Measurements from ENCODE around the gene IMP3.
"Not testable (repeated sequence)": the region's sequence is repeated elsewhere in the genome, so short reads cannot be mapped to it uniquely, and the experiment has no call there.

Gene IMP3

GRCh38 chr15:75687486-75688277 lies 47.7 kb upstream of the IMP3 start:
- Histone ChIP-seq H3K4me2 (ENCODE audit: insufficient read depth, low read length) (no peak overlapping the region), H3K4me3 (ENCODE audit: low read depth in 1 of 2, low read length in 2 of 2) (no peak overlapping the region), H3K36me3 (ENCODE audit: insufficient read depth, low read length) (no peaks in the 10 kb centered on the region), H2AFZ (ENCODE audit: low read depth, low read length) (no peak overlapping the region), H3K27ac (ENCODE audit: low read length) (no peak overlapping the region), H3K4me1 (ENCODE audit: insufficient read depth, low read length) (peaks cover 3% of the 10 kb centered on the region; the same call in 1 of the 2 replicates), H3K79me2 (ENCODE audit: insufficient read depth, low read length) (no peaks in the 10 kb centered on the region), H4K20me1 (ENCODE audit: insufficient read depth, low read length) (no peaks in the 10 kb centered on the region), H3K27me3 (ENCODE audit: insufficient read depth, low read length, poor library complexity) (no peaks in the 10 kb centered on the region), H3K9ac (ENCODE audit: low read depth, low read length) (no peak overlapping the region), H3K9me3 (ENCODE audit: insufficient read depth, low read length, severe bottlenecking) (no peaks in the 10 kb centered on the region)
- DNase-seq (no peak), ATAC-seq (ENCODE audit: insufficient read depth, low read depth) (no peak)
- TF ChIP-seq EZH2 (IDR thresholded peaks at IDR 0.05; ENCODE audit: borderline replicate concordance, low read depth, low read length, severe bottlenecking) = no peak
- TF ChIP-seq, protein P1, sequence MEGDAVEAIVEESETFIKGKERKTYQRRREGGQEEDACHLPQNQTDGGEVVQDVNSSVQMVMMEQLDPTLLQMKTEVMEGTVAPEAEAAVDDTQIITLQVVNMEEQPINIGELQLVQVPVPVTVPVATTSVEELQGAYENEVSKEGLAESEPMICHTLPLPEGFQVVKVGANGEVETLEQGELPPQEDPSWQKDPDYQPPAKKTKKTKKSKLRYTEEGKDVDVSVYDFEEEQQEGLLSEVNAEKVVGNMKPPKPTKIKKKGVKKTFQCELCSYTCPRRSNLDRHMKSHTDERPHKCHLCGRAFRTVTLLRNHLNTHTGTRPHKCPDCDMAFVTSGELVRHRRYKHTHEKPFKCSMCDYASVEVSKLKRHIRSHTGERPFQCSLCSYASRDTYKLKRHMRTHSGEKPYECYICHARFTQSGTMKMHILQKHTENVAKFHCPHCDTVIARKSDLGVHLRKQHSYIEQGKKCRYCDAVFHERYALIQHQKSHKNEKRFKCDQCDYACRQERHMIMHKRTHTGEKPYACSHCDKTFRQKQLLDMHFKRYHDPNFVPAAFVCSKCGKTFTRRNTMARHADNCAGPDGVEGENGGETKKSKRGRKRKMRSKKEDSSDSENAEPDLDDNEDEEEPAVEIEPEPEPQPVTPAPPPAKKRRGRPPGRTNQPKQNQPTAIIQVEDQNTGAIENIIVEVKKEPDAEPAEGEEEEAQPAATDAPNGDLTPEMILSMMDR (IDR thresholded peaks at IDR 0.05; ENCODE audit: borderline replicate concordance, extremely low read depth, low read length, poor library complexity, severe bottlenecking) = no peak

- DNase-seq (peak; percentile 79), ATAC-seq (ENCODE audit: insufficient read depth, low read depth) (peak; percentile 83)
- not testable (repeated sequence) for H4K20me1 ChIP-seq (ENCODE audit: insufficient read depth, low read length); H3K9ac ChIP-seq (ENCODE audit: low read depth, low read length); H3K79me2 ChIP-seq (ENCODE audit: insufficient read depth, low read length); H3K4me2 ChIP-seq (ENCODE audit: insufficient read depth, low read length); H2AFZ ChIP-seq (ENCODE audit: low read depth, low read length); H3K4me1 ChIP-seq (ENCODE audit: insufficient read depth, low read length); H3K27me3 ChIP-seq (ENCODE audit: insufficient read depth, low read length, poor library complexity); H3K27ac ChIP-seq (ENCODE audit: low read length); H3K9me3 ChIP-seq (ENCODE audit: insufficient read depth, low read length, severe bottlenecking); H3K36me3 ChIP-seq (ENCODE audit: insufficient read depth, low read length); H3K4me3 ChIP-seq (ENCODE audit: low read depth in 1 of 2, low read length in 2 of 2)
- TF ChIP-seq, protein P1 (IDR thresholded peaks at IDR 0.05; ENCODE audit: borderline replicate concordance, extremely low read depth, low read length, poor library complexity, severe bottlenecking) = peak; percentile 66
Observed at GRCh38 chr15:75686212-75686642, 46.2 kb upstream of the IMP3 start.

DNA sequence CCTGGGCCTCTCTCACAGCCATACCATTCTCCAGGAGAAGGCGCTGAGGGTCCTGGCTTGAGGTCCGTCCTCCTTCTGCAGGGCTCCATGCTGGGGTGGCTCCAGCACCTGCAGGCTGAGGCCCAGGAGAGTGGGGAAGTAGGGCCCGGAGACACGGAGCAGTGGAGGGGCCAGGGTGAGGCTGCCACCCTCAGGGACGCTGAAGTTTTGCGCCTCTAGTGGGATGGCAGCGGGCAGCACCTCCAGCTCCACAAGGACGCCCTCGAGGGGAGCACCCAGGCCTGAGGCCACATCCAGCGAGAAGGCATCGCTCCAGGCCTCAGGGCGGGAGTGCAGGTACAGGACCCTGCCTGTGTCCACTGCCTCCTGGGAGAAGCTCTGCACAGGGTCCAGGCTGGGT lies 45.2 kb upstream of the IMP3 start:
- H3K4me2 ChIP-seq (ENCODE audit: insufficient read depth, low read length) = no peak overlapping the region
- peaks cover 3% of the 10 kb centered on the region; the same call in 1 of the 2 replicates for H3K4me1 ChIP-seq (ENCODE audit: insufficient read depth, low read length)
- H3K4me3 ChIP-seq (ENCODE audit: low read depth in 1 of 2, low read length in 2 of 2) = no peak overlapping the region
- no peaks in the 10 kb centered on the region for H3K9me3 ChIP-seq (ENCODE audit: insufficient read depth, low read length, severe bottlenecking)
- TF ChIP-seq, protein P1 (IDR thresholded peaks at IDR 0.05; ENCODE audit: borderline replicate concordance, extremely low read depth, low read length, poor library complexity, severe bottlenecking) = peak; percentile 11
- no peak for TF ChIP-seq EZH2 (IDR thresholded peaks at IDR 0.05; ENCODE audit: borderline replicate concordance, low read depth, low read length, severe bottlenecking)
- H3K36me3 ChIP-seq (ENCODE audit: insufficient read depth, low read length) = no peaks in the 10 kb centered on the region
- H2AFZ ChIP-seq (ENCODE audit: low read depth, low read length) = no peak overlapping the region
- ATAC-seq (ENCODE audit: insufficient read depth, low read depth) (no peak), DNase-seq (no peak)
- H3K9ac ChIP-seq (ENCODE audit: low read depth, low read length) = no peak overlapping the region
- H4K20me1 ChIP-seq (ENCODE audit: insufficient read depth, low read length) = no peaks in the 10 kb centered on the region
- H3K27ac ChIP-seq (ENCODE audit: low read length) = no peak overlapping the region
- H3K79me2 ChIP-seq (ENCODE audit: insufficient read depth, low read length) = no peaks in the 10 kb centered on the region
- no peaks in the 10 kb centered on the region for H3K27me3 ChIP-seq (ENCODE audit: insufficient read depth, low read length, poor library complexity)
